GM19463 (cell line): ENCODE data around the gene TMEM132A.

Experiments used
- ATAC-seq: cut with Tn5 transposase; IDR thresholded peaks from one replicate; pipeline ENCODE4 v1.9.1; 2021; ENCODE audit warnings: mild to moderate bottlenecking, moderate library complexity; ENCODE audit not compliant: unreplicated experiment

The TMEM132A gene

DNA sequence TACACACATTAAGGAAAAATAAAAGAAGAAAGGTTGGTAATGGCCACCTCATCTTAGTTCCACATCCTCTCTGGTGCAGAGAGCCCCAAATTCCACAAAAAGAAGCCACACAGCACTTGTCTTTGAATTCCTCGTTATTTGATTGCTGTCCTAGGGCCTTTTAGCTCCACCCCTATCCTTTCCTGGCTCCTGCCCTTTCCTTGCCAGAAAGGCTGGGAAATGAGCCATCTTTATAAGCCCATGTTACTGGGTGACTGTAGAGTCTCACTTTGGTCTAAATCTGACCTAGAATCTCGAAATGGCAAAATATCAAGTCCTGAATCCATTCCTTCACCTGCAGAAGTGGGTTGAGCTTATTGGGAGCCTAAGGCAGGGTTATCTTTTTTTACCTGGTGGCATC is 4.3 kb upstream of the TMEM132A start:
- ATAC-seq = no peak

GRCh38 chr11:60921259-60921658 is 3.0 kb upstream of the TMEM132A start:
- ATAC-seq = no peak

DNA sequence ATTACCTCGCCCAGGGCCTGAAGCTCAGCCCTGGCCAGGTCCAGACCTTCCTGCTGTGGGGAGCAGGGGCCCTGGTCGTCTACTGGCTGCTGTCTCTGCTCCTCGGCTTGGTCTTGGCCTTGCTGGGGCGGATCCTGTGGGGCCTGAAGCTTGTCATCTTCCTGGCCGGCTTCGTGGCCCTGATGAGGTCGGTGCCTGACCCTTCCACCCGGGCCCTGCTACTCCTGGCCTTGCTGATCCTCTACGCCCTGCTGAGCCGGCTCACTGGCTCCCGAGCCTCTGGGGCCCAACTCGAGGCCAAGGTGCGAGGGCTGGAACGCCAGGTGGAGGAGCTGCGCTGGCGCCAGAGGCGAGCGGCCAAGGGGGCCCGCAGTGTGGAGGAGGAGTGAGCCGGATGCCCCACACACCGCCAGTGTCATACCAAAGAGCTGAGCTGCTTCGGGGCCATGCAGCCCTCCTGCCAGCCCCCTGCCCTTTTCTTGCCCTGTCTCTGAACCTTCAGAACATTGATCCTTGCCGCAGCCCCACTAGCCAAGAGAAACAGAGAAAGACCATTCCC is 2.4 kb upstream of the TMEM132A start:
- no peak for ATAC-seq

DNA sequence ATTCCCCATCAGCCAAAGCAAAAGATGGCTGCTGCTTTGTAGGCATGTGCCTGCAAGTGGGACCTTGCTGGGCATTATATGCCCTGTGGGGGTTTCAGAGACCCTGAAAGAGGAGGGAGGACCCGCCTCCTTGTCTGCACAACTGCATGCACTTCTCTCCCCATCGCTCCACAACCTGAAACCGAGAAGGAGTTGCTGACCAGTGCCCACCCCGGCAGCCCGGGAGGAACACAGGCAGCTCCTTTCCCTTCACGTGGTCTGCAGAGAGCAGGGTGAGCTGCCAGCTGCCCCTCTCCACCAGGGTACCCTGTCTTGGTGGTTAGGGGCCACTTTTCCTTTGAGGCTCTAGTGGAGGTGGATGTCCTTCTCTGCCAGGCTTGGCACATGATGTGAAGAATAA is 1.4 kb upstream of the TMEM132A start:
- ATAC-seq = no peak

DNA sequence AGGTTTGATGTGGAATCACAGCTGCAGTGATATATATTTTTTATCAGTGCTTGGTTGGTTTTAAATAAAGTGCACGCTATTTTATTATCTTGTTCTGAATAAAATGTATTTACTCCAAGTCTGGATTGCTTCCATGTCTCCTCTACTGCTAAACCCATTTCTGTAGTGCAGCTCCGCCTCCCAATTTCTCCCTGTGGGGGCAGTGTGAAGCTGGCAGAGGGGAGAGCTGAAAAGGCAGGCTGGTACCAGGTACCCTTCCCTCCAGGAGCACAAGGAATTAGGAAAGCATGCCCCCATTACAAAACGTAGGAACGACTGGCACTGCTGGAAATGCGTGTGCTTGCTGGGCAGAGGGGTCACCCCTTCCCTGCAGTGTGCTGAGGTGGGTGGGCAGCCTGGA is 934 bp upstream of the TMEM132A start:
- ATAC-seq = no peak

DNA sequence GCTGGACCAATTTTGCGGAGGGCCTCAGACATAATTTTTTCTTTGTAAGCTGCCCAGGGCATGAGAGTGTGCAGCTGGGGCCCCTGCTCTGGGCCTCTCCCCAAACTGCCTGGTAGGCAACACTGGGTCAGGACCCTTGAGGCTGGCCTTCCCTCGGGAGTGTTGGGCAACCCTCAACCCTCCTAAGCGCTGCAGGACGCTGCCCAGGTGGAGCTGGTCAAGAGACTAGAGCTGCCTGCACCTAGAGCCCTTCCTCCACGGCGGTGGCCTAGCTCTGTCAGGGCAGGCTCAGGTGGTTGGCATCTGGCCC is 505 bp upstream of the TMEM132A start:
- no peak for ATAC-seq

DNA sequence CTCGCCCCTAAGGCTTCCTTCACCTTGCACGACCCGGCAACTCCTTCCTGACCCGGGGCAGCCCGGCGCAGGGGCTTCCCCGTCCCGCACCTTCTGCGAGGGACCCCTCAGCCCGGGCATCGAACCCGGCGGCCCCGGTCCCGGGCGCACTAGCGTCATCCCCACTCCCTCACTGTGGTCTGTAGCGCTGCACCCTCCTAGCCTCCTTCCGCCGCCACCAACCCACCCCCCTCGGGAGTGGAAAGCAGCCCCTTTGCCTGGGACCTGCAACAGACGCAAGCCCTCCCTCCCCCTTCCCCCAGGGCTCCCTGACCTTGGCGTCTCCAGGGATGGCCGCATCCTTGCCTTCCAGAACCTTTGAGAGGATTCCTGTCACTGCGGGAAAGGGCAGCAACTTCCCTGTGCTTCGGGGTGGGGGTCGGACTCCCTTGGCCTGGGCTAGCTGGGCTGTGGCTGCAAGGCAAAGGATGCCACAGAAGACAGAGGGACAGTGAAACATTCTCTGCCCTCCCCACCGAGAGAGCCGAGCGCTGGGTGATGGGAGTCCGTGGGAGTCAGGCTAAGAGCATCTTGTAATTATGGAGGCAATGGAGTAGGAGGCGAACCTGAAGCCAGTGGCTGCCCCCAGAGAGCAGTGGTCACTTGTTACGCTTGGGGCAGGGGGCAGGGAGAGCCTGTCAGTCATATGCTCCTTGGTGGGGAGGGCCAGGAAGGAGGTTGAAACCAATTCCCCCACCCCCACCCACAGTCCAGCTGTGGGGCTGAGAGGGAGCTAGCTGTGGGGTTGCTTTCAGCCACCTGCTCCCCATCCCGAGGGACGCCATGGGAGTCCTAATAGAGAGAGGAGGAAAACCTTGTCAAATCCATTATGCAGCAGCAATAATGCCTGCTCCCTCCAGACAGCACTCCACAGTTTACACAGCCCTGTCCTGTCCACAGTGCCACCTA is 920 bp downstream of the TMEM132A start:
- ATAC-seq = peak; percentile 17

- no peak for ATAC-seq
These were observed 1.6 kb downstream of the TMEM132A start for GRCh38 chr11:60925868-60926267.

DNA sequence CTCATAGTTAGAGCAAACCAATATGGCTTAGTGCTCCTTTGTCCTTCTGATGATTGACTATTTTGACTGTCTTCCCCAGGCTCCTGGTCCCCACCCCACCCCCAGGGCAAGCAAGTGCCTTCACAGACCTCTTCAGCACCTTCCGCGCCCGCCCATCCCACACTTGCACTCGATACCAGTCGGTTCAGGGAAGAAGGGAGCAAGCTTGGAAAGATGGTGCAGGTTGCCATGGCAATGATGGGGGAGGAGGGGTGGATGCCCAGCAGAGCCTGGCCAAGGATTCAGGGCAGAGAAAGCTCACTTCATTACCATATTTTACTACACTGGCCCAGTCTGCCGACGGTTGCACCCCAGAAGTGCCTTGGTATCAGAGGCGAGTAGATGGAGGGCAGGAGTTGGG is 2.2 kb downstream of the TMEM132A start:
- no peak for ATAC-seq

GRCh38 chr11:60927061-60927592 is 2.9 kb downstream of the TMEM132A start:
- ATAC-seq = no peak

DNA sequence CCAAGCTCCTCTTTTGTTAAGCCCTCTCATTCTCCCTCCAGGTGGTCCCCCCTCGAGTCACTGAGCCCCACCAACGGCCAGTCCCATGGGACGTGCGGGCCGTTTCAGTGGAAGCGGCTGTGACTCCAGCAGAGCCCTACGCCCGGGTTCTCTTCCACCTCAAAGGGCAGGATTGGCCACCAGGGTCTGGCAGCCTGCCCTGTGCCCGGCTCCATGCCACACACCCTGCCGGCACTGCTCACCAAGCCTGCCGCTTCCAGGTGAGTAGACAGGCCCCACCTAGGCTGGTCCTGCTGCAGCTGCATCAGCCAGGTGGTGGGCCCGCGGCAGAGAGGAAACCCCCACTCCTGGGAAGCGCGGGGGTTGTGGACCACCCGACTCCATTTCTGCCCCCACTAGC is 3.3 kb downstream of the TMEM132A start:
- ATAC-seq = no peak

- ATAC-seq = no peak
These were observed 4.3 kb downstream of the TMEM132A start for GRCh38 chr11:60928563-60929001.

- no peak for ATAC-seq
These were observed 5.5 kb downstream of the TMEM132A start for GRCh38 chr11:60929764-60930163.

GRCh38 chr11:60930394-60930793 is 6.1 kb downstream of the TMEM132A start:
- ATAC-seq = no peak

GRCh38 chr11:60931917-60932316 is 7.7 kb downstream of the TMEM132A start:
- ATAC-seq = no peak

DNA sequence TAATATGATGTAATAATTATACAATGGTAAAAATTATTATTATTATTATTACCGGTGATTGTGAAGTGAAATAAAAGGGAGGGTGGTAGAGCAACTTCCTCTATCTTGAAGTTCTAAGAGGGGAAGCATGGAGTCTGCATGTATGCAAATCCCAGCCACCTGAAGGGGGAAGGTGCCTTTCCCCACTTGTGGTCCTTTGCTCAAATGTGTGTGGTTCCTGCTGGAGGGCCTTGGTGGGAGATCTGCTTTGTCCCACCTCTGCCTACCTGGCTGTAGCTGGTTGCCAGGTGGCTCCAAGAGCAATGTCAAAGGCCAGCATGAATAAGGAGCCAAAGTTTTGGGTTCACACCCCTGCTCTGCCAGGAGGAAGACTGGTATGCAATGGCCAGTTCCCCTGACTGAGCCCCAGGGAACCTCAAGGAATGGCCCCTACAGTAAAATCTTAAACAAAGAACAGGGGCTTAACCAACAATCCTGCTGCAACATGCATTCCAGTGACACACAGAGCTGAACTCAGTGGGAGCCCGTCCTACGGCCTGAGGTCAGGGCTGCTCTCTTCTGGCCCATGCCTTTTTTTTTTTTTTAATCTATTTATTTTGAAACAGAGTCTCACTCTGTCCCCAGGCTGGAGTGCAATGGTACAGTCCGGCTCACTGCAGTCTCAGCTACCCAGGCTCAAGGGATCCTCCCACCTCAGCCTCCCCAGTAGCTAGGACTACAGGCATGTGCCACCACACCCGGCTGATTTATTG is 8.5 kb downstream of the TMEM132A start:
- no peak for ATAC-seq

DNA sequence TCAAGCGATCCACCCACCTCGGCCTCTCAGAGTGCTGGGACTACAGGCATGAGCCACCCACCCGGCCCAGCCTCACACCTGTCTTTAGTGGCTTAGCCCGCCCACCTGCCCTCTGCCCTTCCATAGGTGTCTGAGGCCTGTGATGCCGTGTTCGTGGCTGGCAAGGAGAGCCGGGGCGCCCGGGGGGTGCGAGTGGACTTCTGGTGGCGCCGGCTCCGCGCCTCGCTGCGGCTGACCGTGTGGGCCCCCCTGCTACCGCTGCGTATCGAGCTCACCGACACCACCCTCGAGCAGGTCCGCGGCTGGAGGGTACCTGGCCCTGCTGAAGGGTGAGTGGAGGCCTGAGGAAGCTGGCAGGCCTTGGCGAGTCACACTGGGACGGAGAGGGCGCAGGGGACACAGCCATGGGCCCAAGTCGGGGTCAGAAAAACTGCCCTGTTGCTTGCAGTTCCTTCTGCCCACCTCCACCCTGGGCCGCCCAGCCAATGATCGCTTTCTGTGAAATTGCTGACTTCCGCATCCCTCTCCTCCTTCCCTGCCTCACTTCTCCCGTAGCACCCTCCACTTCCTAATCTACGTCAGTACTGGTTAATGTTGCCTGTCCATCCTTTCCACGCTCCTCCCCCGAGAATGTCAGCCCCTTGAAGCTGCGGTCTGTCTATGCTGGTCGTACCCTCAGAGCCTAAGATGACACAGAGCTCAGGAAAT is 9.3 kb downstream of the TMEM132A start:
- no peak for ATAC-seq

DNA sequence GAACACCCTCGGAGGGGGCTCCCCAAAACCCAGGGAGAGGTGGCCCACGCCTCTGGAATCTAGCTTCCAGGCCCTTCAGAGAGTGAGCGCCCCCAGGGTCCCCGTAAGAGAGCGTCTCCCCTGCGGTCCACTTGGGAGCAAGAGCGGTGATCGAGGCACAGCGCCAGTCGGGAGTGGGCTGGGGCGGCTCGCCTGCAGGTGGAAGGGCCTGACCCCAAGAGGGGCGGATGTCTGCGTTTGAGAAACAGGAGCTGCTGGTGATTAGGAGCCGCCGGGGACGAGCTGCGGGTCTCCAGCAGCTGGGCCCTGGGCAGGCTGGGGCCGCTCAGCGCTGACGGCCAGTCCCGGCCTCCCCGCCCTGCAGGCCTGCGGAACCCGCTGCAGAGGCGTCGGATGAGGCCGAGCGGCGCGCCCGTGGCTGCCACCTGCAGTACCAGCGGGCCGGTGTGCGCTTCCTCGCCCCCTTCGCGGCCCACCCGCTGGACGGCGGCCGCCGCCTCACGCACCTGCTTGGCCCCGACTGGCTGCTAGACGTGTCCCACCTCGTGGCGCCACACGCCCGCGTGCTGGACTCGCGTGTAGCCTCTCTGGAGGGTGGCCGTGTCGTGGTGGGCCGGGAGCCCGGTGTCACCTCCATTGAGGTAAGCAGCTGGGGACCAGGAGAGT is 10.0 kb downstream of the TMEM132A start:
- ATAC-seq = no peak

- ATAC-seq = no peak
These were observed 10.7 kb downstream of the TMEM132A start for GRCh38 chr11:60934790-60935605.
